NCI-H345 (cell line): Measurements from ENCODE around the gene CTAG1B.
"Not testable (repeated sequence)": the region's sequence is repeated elsewhere in the genome, so short reads cannot be mapped to it uniquely, and the experiment has no call there.

Experiments used
- DNase-seq: peaks from one replicate; lab custom pipeline; 2025; lab: John Stamatoyannopoulos, UW

Gene CTAG1B

DNA sequence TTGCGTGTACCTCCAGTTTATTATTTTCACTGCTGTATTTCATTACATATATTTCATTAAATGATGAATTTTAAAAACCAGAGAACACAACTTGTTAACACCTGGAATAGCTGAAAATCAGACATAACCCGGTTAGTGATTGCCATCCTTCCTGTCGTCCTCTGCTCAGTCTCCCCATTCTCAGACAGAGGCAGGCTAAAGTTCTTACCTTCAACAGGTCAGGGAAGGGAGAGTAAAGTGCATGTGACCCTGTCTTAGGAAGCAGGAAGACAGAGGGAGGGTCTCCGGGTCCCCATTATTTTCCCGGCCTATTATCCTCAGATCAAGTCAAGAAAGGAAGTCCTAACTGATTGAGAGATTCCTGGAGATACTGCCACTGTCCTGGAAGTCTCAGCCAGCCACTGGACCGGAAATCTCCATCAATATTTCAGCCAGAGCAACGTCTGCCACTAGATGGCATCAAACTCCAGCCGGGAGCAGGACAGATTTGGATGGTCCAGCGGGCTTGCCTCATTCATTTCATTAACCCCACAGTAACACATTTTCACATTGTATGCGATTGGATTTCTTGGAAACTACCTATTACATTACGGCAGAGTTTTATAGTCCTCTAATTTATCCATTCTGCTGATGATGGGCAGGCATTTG is 1.8 kb upstream of the CTAG1B start:
- DNase-seq: not testable (repeated sequence)

DNA sequence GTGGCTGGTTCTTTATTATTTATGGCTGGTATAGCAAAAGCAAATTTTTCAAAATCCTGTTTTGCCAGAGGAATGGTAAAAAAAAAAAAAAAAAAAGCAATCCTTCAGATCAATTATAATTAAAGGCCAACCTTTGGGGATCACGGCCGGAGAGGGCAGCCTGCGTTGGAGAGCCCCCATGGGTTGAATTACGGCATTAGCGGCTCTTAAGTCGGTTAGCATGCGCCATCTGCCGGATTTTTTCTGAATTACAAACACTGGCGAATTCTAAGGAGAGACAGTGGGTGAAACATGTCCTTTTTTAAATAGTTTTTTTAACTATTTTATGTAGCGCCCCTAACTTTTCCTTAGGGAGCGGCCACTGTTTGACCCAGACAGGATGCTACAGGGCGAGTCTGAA is 5.5 kb downstream of the CTAG1B start:
- not testable (repeated sequence) for DNase-seq

DNA sequence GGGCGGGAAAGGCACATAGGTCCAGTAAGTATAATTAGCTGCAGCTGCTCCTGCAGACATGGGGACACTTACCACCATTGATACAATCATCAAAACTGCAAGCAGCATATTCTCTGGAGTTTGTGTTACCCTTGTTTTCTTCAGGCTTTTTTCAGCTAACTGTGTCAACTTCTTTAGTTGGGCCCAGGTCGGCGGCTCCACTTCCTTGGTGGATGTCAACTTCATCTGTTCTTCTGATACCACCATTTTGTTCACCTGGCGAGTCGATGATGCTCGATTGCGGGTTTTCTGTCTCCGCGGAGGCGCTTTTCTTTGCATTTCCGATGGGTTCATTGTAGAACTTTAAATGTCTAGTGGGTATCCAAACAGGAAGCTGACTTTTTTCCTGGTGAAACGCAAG is 7.9 kb downstream of the CTAG1B start:
- not testable (repeated sequence) for DNase-seq

DNA sequence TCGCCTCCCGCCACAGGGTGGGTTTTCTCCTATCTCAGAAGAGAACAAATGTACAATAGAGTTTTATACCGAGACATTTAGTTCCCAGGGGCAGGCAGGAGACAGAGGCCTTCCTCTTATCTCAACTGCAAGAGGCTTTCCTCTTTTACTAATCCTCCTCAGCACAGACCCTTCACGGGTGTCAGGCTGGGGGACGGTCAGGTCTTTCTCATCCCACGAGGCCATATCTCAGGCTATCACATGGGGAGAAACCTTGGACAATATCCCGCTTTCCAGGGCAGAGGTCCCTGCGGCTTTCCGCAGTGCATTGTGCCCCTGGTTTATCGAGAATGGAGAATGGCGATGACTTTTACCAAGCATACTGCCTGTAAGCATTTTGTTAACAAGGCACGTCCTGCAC is 10.3 kb downstream of the CTAG1B start:
- DNase-seq: not testable (repeated sequence)

DNA sequence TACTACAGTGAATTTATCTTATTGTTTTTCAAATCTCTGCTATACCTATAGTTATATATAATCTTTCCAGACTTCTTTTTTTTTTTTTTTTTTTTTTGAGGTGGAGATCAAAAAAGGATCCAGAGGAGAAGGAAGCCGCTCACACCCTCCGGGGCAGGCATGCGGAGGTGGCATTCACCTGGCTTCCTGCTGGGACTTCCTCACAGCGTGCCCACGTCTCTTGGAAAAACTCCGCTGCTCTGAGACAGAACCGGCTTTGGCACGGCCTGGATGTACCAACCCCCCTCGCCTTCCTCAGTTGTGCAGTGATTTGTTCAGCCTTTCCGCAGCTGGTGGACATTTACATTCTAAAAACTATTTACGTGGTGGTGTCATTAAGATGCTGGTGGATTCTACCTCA is 11.1 kb downstream of the CTAG1B start:
- not testable (repeated sequence) for DNase-seq

DNA sequence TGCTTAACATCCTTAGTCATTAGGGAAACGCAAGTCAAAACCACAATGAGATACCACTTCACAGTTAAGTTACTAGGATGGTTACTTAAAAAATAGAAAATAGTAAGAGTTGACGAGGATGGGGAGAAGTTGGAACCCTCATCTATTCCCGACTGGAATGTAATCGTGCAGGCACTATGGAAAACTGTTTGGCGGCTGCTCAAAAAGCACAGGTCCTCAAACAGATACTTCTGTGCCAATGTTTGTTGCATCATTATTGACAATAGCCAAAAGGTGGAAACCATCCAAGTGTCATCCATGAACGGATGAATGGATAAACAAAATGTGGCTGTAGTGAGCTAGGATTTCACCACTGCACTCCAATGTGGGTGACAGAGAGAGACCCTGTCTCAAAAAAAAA is 11.7 kb downstream of the CTAG1B start:
- peak; percentile 91 for DNase-seq

DNA sequence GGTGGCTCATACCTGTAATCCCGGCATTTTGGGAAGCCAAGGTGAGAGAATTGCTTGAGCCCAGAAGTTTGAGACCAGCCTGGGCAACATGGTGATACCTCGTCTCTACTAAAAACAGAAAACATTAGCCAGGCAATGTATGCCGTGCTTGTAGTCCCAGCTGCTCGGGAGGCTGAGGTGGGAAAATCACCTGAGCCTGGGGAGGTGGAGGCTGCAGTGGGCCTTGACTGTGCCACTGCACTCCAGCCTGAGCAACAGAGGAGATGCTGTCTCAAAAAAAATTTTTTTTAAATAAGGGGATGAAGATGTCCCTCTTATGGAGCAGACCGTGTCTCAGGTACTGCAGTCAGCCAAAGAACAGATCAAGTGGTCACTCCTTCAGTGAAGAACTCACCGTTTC is 13.5 kb downstream of the CTAG1B start:
- no peak for DNase-seq

DNA sequence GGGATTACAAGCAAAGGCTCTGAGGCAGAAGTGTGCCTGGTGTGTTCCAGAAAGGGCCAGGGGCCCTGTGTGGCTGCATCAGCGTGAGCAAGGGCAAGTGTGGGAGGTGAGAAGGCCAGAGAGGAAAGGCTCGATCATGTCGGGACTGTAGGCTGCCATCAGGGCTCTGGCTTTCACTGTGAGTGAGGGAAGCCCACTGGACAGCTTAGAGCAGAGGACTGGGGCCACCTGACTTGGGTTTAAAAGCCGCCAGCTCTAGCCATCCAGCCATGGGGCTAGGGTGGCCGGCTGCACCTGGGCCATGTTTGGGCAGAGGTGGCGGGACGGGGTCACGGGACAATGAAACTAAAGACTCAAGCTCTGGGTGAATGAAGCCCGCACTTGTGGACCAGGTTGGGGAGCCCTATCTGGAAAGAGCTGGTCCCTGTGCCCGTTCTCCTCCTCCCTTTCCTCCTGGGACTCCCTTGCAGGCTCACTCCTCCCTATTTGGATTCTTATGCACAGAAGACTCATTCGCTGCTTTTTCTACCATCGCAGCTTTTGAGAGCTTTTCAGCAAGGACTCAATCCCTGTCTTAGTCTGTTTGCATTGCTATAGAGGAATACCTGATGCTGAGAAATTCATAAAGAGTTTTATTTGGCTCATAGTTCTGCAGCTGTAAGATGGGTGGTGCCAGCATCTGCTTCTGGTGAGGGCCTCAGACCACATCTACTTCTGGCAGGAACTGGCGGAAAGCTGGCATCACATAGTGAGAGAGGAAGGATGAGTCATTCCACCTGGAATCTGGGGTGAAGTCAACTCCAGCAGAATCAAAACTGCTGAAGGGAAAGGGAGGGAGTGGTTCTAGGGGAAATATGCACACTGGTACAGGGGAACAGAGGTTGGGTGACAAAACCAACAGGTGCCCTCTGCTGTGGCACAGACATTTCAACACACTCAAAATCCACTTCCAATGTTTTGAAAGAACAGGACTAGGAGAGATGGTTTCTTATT is 15.3 kb downstream of the CTAG1B start:
- DNase-seq: peak; percentile 3

DNA sequence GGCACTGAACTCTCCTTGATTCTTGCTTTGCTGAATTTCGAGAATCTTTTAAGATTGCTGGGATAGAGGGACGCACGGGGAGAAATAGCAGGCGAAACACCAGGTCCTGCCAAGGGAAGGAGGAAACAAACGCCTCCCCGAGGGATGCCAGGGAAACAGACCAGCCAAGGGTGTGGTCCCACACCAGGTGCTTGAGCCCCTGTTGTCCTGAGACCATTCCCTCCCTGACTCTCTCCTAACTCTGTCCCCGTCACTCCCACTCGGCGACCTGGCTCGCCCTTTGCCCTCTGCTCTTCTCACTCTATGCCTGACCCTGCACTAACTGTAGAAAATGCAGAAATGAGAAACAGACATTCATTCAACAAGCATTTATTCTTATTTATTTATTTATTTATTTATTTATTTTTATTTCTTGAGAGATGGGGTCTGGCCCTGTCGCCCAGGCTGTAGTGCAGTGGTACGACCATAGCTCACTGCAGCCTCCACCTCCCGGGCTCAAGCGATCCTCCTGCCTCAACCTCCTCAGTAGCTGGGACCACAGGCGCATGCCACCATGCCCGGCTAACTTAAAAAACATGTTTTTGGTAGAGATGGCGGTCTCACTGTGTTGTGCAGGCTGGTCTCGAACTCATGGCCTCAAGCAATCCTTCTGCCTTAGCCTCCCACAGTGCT is 16.2 kb downstream of the CTAG1B start:
- DNase-seq: no peak

DNA sequence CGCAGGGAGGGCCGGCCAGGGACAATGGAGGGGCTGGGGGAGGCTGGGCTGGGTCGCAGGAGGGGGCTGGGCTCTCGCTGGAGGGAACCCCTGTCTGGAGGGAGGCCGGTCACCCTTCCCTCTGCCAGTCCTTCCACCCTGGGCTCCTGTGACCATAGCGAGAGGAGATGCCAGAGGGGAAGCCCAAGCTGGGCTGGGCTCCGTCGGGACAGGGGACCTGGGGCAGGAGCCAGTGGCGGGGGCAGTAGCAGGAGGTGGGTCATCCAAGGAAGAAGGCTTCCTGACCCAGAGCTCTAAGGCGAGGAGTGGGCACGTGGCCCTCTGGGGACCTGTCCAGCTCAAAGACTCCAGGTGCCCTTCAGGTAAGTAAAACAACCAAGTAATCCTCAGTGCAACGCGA is 16.9 kb downstream of the CTAG1B start:
- no peak for DNase-seq

DNA sequence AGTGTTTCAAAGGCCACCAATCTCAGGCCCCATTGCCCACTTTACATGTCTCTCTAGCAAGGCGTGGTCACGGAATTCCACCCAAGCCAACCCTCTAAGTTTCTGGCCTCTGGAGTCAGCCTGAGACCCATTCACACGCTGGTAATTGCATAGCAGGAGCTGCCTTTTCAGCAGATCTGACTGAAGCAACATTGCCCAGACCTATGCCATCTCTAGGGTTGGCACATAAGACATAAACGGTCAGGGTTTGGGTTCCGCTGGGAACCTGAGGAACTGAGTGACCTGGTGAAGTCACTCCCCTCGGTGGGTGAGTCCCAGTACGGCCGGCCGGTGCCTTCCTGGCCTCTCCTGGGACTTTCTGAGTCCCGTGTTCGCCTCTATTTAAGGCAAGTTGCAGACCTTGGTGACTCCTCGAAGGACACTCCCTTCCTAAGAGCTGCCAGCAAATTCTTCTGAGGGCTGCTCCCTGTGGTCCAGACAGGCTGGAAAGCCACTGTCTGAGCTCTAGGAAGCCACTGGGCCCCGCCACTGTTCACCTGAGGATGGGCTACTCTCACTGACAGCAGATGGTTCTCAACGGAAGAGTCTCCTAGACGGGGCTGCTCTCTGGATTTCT is 18.2 kb downstream of the CTAG1B start:
- no peak for DNase-seq

DNA sequence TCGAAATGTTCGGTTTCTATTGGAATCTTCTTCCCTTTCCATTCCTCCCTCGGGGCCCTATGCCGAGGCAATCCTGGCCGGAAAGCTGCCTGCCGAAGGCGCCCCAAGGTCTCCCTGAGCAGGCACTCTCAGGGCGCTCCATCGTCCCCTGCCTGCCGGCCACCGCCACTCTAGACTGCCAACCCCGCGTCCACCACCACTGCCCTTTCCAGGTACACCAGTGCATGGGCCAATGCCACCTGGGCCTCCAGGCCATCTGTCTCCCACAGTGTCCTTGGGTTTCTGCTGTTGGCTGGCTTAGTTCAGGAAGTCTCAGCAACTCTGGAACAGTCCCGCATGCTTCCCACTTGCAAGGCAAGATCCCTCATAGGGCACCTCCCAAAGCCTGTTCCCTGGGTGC is 19.6 kb downstream of the CTAG1B start:
- no peak for DNase-seq

DNA sequence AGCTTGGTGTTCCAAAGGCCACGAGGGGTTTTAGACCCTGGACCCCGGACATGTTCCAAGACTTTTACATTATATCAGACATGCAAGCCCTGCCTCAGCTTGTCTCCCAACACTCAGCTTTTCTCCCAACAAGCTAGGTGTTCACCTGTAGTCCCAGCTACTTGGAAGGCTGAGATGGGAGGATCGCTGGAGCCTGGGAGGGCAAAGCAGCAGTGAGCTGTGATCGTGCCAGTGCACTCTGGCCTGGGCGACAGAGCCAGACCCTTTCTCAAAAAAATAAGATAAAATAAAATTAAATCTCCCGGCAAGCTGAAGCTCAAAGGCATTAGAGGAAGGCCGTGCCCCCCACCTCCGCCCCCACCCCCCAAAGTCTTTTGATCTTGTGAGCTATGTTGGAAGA is 20.4 kb downstream of the CTAG1B start:
- DNase-seq: no peak

DNA sequence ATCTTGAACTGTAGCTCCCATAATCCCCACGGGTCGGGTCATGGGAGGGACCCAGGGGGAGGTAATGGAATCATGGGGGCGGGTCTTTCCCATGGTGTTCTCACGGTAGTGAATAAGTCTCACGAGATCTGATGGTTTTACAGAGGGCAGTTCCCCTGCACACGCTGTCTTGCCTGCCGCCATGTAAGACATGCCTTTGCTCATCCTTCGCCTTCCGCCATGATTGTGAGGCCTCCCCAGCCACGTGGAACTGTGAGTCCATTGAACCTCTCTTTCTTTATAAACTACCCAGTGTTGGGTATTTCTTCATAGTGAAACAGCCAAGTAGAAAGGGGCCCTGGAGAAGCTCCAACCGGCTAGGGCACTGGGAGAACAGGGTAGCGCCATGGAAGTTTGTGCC is 21.9 kb downstream of the CTAG1B start:
- DNase-seq: no peak

DNA sequence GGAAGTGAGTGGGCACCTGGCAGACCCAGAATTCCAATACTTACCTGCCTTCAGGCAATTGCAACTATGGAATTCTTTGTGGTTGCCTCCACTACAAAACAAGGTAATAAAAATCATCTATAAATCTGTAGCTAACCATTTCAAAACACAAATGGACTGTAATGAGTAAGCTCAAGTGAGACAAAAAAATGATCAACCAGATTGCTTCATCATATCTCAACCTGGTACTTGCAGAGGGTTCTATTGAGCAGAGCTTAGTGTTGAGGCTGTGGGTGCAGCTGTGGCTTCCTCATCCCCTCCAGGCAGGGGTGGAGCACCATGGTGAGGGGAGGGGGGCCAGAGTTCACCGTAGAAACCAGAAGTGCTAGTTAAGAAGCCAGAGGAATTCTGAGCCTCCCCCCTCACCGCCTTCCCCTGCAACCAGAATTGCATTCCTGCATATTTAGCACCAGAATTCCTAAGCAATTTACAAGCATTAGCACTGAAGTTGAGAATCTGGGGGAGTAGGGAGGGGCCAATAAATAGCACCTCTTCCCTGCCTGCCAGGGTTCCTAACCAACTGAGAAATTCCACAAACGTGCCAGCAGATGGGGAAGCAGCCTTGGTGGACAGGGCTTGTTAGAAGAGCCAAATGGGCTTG is 22.7 kb downstream of the CTAG1B start:
- no peak for DNase-seq

DNA sequence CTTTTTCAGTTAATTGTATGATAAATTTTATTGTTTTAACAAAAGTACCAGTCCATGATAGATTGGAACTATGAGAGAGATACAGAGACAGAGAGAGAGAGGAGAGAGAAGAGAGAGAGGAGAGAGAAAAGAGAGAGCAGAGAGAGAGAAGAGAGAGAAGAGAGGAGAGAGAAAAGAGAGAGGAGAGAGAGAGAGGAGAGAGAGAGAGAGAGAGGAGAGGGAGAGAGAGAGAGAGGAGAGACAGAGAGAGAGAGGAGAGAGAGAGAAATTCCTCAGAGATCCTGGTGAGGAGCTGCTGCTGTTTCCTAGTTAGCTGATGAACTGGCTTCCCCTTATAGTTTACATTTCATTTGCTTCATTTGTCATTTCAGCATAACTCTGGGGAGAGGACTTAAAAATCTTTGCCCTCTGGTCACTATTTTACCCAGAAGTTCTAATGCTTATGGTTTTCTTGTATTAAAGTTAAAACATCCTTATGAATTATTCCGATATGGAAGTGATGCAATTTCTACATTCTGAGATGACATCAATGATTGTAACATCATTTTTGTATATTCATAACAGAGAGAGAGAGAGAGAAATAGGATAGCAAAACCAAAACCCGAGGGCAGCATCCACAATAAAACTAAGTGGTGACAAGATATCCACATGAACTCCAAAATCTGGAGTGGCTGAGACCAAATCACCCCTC is 23.4 kb downstream of the CTAG1B start:
- DNase-seq: no peak

DNA sequence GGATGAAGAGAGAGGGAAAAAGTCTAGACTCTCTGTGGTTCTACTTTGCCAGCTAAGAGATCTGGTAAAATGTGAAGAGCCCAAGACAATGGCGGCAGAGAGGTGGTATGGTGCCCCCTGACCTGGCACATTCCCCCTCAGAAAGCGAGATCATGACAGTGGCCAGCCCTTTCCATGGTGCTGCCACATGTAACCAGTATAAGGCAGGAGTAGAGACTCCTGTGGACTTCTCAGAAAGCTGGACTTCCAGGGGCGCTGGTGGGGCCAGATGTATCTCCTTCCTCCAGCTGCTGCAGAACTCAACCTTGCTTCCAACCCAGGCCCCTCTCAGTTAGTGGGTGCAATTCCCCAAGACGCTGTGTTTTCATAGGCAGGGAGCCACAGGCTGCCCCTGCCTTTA is 24.6 kb downstream of the CTAG1B start:
- DNase-seq: no peak

DNA sequence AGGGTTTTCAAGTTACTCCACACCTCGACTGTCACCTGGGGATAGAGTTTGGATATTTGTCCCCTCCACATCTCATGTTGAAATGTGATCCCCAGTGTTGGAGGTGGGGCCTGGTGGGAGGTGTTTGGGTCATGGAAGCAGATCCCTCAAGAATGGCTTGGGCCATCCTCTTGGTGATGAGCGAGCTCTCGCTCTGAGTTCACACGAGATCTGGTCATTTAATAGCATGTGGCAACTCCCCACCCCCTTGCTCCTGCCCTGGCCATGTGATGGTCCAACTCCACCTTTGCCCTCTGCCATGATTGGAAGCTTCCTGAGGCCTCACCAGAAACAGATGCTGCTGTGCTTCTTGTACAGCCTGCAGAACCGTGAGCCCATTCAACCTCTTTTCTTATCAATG is 25.9 kb downstream of the CTAG1B start:
- DNase-seq: no peak

DNA sequence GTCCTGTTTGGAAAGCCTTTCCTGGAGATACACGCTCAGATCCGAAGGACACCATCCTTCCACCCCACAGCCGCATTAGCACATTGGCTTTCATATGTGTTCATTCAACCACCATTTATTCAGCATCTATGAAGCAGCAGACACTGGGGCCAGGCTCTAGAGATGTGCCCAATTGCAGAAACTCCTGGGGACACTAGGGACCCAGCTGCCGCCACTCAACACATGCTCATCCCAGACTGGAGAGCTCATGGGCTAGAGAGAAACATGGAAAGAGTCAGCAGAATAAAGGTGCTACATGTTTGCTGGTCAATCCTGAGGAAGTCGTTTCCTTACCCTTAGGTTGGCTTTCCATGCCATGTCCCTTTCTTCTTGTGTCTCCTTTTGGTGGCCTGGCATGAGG is 26.6 kb downstream of the CTAG1B start:
- no peak for DNase-seq

DNA sequence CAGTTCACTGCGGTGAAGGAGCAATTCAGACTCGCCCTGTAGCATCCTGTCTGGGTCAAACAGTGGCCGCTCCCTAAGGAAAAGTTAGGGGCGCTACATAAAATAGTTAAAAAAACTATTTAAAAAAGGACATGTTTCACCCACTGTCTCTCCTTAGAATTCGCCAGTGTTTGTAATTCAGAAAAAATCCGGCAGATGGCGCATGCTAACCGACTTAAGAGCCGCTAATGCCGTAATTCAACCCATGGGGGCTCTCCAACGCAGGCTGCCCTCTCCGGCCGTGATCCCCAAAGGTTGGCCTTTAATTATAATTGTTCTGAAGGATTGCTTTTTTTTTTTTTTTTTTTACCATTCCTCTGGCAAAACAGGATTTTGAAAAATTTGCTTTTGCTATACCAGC is 28.7 kb downstream of the CTAG1B start:
- DNase-seq: not testable (repeated sequence)

DNA sequence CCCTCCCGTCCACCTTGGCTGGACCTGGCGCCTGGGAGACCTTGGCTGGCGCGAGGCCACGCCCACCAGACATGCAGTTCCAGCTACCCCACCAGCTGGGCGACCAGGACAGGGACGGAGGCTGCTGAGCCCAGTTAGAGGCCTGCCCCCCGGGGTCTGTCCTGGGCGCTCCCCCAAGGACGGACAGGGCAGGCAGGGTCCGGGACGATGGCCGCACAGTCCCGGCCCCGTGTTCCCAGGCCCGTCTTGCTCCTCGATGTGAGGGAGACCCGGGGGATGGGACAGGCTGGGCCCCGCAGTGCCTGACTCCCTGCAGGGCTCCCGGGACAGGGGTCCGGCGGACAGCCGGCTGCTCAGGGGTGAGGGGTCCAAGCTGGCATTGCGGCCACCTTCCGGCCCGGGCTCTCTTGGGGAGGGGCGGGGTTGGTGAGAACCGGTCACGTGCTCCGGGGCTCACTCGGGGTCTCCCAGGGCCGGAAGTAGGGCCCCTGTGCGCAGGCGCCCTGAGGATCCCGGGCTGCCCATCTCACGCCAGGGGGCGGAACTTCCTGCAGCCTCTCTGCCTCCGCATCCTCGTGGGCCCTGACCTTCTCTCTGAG is 34.4 kb downstream of the CTAG1B start, which contains the start of gene CTAG1A:
Gene CTAG1A, plus strand, starts transcription at position 549 of the 599 bp plus-strand sequence. CDS start 74 bp downstream, outside the sequence.
- DNase-seq: not testable (repeated sequence)
